Measurements from ENCODE around the gene SRCAP.
"Not testable (repeated sequence)": the region's sequence is repeated elsewhere in the genome, so short reads cannot be mapped to it uniquely, and the experiment has no call there.

The SRCAP gene

DNA sequence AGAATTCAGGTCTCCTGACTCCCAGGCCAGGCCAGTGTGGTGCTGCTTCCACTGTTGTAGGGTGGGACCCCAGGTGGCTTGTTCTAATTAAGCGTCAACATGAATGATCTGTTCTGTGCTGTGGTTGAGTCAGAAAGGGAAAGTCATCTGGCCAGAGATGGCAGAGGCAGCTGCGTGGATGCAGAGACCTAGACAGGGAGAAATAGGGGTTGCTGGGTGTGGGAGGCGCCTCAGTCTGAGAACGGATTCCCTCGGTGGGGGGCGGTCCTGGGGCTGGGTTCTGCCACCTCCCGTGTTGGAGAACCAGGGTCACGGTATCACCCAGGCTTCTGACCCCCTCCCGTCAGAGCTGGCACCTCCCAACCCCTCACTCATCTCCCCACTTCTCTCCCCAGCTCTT is 35.2 kb upstream of the SRCAP start:
- no peak for DNase-seq (ENCODE audit: low read depth in 2 of 2)

DNA sequence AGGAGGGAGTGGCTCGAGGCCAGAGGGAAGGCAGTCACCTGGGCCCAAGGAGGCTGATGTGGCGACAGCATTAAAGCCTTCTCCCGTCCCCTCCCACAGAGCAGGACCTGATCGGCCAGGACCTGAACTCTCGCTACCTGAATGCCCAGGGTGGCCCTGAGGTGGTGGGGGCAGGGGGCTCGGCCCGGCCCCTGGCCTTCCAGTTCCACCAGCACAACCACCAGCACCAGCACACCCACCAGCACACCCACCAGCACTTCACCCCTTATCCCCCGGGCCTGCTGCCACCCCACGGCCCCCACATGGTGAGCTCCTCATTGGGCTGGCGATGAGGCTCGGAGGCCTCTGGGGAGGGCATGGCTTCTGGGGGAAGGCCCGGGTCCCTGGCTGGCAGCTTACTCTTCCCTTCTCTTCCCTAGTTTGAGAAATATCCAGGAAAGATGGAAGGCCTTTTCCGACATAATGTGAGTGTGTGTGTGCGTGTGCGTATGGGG is 34.3 kb upstream of the SRCAP start:
- DNase-seq (ENCODE audit: low read depth in 2 of 2) = no peak

DNA sequence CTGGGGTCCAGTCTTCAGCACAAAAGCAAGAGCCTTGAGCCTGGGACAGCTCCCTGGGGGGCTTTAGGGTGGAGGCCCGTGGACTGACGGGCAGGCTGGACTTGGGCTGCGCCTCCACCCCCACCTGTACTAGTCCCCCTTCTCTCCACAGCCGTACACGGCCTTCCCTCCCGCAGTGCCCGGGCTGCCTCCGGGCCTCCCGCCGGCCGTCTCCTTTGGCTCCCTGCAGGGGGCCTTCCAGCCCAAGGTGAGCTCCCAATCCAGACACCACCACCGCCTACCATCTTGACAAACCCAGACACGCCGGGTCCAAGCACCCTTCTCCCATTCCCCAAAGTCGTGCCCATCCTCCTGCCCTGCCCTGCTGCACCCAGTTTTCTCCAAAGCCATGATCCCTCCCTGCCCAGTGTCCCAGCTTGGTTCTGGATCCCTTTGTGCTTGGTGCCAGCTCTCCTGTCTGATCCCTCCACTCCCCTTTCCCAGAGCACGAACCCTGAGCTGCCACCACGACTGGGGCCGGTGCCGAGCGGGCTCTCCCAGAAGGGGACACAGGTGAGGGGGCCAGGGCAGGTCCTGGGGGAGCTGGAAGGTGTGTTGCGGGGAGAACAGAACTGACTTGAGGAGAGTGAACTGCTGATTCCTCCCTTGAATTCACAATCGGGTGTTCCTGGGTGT is 33.7 kb upstream of the SRCAP start:
- DNase-seq (ENCODE audit: low read depth in 2 of 2) = no peak

DNA sequence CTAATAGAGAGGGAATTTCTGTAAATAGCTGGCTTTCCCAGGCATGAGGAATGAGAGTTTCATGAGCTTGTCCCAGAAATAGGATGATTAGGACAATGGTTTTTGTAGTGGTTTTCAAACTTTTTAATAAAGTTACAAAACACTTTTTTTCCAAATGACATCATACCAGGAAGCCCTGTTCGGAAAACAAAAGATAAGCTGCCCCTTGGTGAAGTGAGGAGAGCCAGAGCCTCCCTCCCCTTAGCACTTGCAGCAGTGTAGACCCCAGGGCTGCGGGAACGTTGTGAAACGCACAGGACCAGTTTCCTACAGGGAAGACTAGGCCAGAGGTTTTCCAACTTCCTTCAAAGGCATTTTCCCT is 33.2 kb upstream of the SRCAP start:
- no peak for DNase-seq (ENCODE audit: low read depth in 2 of 2)

DNA sequence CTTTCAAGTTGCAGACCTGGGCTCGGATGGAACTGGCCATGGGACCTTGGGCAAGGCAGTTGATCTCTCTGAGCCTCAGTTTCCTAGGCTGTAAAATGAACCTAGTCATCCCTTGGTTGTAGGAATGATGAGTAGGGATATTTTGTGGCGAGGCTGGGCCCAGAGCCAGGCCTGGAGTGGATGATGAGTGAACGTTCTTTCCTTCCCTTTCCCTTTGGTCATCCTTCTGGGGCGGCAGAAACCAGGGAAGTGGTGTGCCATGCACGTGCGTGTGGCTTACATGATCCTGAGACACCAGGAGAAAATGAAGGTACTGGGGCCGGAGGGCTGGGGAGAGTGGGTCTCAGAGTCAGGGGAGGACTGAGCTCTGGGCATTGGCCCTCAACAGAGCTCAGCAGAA is 32.3 kb upstream of the SRCAP start:
- no peak for DNase-seq (ENCODE audit: low read depth in 2 of 2)

DNA sequence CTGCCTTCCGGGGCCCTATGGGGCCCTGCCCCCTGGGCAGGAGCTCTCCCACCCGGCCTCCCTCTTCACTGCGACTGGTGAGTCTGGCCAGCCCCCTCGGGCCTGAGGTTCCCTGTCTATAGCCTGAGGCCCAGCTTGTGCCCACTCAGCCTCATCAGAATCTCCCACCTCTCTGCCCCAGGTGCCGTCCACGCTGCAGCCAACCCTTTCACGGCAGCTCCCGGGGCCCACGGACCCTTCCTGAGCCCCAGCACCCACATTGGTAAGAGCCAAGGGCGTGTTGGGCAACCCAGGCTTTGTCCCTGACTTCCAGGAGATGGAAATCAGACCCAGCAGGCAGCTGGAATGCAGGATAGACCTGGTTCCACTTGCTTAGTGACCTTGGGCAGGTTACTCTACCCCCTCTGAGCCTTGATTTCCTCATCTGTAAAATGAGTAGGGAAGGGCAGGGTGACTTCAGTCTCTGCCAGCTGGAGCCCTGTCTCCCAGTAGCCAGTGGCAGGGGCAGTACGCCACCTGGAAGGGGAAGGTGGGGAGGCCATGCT is 31.5 kb upstream of the SRCAP start:
- DNase-seq (ENCODE audit: low read depth in 2 of 2) = no peak

DNA sequence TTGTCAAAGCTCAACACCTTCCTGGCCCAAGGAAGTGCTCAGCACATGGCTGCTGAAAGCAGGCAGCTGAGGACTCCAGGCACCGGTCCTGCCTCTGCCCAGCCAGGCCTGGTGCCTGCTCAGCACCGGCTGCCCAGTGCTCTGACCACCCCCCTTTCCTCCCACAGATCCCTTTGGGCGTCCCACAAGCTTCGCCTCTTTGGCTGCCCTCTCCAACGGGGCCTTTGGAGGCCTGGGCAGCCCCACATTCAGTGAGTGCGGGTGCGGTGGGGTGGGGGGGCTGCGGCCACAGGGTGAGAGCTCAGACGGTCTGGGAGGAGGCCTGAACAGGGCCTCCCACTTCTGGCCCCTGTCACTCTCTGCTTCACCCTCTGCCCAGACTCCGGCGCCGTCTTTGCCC is 30.6 kb upstream of the SRCAP start:
- DNase-seq (ENCODE audit: low read depth in 2 of 2) = no peak

DNA sequence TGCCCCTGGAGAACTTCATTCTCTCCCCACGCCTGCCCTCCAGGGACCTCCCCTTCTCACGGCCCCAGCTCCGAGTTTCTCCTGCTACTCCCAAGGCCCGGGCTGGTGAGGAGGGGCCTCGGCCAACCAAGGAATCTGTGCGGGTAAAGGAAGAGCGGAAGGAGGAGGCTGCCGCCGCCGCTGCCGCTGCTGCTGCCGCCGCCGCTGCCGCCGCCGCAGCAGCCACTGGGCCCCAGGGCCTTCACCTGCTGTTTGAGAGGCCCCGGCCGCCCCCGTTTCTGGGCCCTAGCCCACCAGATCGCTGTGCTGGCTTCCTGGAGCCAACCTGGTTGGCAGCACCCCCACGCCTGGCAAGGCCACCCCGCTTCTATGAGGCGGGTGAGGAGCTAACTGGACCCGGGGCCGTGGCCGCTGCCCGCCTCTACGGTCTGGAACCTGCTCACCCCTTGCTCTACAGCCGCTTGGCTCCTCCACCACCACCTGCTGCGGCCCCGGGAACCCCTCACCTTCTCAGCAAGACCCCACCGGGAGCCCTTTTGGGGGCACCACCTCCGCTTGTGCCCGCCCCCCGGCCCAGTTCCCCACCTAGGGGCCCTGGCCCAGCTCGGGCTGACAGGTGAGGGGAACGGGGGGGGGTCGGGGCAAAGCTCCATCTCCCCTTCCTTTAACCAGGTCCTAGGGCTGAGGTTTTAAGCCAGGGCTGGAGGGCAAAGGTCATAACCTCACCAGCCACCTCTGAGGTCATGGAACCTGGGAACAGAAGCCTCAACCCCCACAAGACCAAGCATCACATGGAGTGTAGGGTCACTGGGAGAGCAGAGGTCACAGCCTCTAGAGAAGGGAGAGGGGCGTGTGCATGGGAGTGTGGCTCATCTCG is 29.7 kb upstream of the SRCAP start:
- DNase-seq (ENCODE audit: low read depth in 2 of 2) = no peak

DNA sequence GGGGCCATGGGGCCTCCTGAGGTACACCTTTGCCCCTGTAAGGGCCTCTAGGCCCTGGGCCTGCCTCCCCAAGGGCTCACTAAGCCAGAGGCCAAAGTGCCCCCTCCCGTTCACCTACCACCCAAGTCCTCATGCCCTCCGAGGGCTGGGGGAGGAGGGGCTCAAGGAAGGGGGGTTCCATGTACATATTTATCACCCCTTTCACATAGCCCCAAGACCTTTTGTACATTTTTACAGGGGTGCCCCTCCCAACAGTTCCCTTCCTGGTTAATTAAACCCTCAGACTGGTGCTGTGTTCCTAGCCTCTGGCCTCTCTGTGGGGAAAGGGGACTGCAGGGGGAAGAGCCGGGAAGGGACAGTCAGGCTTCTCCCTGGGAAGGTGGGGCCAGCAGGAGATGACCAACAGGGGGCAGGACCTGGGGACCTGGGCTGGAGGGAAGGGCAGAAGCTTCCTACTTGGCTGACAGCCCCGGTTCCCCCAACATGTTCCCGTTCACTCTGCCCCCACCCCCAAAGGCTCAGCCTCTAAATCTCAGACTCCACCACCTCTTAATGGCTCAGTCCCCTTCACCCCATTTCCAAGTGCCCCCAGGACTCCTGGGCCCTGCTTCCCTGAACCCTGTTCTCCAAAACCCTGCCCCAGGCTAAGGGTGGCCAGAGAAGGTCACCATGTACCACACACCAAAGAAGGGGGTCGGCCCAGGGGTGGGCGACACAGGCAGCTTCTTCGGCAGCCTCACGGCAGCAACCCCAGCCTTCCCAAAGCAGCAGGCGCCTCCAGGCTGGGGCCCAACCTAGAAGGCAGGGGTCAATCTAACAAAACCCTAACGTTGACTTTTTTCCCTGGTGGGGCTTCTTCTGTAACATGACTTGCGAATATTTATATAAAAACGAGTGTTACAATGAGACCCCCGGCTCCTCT is 28.8 kb upstream of the SRCAP start:
- DNase-seq (ENCODE audit: low read depth in 2 of 2) = no peak

DNA sequence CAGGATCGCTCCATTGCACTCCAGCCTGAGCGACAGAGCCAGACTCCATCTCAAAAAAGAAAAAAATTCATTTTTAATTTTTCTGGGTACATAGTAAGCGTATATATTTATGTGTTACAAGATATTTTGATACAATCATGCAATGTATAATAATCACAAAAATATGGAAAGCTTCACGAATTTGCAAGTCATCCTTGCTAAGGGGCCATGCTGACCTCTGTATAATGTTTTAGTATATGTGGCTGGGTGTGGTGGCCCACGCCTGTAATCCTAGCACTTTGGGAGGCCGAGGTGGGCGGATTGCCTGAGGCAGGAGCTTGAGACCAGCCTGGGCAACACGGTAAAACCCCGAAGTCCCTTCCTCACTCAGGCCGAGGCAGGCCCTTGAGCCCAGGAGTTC is 23.8 kb upstream of the SRCAP start:
- DNase-seq (ENCODE audit: low read depth in 2 of 2) = no peak

DNA sequence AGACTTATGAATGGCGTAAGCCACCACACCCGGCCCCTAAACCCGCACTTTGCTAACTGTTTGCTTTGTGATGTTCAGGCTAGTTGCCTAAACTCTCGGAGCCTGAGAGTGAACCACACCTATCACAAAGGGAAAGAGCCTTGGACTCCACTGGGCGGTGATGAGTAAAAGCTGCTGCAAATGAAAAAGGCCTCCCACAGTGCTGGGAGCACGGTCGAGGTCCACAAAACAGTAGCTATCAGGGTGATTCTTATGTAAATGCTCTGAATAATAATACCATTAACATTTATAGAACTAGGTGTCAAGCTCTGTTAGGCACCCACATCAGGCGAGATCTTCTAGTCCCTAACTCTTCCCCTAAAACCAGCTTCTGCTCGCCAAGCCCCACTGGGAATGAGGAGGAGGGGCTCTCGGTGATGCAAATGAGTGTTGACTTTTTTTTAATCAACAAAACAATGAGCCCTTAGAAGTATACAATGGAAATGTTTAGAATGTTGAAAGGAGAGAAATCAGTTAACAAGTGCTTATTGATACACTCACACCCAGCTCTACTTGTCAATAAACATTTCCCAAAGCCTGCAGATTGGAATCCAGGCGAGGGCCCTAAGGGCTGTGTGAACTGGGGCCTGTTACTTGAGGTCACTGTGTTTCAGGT is 20.9 kb upstream of the SRCAP start:
- DNase-seq (ENCODE audit: low read depth in 2 of 2) = no peak

DNA sequence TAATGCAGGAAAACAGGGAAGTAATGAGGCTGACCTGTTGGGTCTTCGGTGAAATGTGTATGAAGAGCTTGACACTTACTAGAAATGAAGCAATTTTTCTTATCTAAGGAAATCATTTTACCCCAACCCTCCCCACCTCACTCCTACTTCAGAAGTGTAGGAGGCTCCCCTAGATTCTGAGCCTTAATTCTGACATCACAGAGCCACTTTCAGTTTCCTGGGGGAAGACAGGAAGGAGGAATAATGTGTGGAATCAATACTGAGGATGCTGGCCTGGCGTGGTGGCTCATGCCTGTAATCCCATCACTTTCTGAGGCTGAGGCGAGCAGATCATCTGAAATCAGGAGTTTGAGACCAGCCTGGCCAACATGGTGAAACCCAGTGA is 20.4 kb upstream of the SRCAP start:
- no peak for DNase-seq (ENCODE audit: low read depth in 2 of 2)

DNA sequence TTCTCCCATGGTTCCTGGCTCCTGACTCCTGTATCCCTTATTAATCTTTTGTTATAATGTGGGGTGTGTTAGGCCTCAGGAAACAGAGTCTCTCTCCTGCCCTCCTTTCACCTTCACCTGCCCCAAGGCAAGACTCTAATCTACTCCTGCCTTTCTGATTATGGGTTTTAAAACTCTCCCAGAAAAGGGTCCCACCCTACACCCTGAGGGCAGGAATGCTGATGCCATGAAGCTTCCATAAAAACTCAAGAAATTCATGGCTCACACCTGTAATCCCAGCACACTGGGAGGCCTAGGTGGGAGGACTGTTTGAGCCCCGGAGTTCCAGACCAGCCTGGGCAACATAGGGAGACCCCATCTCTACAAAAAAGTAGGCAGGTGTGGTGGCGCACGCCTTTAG is 18.6 kb upstream of the SRCAP start:
- no peak for DNase-seq (ENCODE audit: low read depth in 2 of 2)

DNA sequence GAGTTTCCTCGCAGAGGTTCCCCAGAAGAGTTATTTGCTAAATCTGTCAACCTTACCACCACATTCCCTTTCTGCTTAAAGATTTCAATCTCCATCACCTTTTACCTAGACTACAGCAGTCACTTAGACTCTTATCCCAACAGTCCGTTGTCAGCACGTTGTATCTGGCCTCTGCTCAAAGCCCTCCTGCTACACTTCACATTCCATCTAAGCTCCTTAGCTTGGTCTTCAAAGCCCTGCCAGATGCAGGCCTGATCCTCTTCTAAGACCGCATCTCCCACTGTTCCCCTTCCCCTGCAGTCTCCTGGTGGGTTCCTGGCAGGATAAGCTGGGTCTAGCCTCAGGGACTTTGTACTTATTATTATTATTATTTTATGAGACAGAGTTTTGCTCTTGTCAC is 10.3 kb upstream of the SRCAP start:
- no peak for DNase-seq (ENCODE audit: low read depth in 2 of 2)

DNA sequence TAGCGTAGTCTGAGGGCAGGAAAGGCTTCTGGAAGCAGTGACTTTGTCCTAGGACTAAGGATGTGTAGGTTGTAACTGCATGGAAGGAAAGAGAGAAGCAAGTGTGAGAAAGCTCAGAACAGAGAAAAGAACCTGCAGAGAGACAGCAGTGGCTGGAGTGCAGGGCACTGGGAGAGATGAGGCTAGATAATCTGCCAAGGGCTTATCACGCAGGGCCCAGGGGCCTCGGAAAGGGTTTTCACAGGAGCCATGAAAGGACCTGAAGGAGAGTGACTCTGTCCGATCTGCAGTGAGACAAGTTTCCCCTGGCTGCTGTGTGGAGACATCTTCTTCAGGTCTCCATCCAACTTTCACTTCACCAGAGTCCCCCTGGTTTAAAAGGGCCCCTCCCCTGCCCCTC is 7.1 kb upstream of the SRCAP start:
- DNase-seq (ENCODE audit: low read depth in 2 of 2) = no peak

DNA sequence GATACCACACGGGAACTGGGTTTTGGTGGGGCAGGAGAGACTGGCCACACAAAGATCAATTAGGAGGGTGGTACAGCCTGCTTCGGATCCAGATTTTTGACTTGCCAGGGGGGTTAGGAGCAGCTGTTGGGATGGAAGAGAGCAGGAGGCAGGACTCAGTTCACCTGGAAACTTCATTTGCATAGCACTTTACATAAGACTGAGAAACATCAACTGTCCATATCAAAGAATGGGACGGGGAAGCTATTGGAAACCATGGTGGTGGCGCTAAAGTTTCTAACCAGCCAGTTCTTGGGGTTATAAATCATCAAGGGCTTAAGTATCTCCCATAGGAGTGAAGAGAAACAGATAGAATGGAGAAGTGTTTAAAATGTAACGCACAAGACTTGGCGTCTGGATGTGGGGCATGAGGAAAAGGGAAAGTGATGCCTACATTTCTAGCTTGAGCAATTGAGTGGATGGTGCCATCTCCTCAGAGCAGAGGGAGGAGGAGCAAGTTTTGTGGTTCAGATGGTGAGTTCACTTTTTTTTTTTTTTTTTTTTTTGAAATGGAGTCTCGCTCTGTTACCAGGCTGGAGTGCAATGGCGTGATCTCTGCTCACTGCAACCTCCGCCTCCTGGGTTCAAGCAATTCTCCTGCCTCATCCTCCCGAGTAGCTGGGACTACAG is 6.4 kb upstream of the SRCAP start:
- no peak for DNase-seq (ENCODE audit: low read depth in 2 of 2)

DNA sequence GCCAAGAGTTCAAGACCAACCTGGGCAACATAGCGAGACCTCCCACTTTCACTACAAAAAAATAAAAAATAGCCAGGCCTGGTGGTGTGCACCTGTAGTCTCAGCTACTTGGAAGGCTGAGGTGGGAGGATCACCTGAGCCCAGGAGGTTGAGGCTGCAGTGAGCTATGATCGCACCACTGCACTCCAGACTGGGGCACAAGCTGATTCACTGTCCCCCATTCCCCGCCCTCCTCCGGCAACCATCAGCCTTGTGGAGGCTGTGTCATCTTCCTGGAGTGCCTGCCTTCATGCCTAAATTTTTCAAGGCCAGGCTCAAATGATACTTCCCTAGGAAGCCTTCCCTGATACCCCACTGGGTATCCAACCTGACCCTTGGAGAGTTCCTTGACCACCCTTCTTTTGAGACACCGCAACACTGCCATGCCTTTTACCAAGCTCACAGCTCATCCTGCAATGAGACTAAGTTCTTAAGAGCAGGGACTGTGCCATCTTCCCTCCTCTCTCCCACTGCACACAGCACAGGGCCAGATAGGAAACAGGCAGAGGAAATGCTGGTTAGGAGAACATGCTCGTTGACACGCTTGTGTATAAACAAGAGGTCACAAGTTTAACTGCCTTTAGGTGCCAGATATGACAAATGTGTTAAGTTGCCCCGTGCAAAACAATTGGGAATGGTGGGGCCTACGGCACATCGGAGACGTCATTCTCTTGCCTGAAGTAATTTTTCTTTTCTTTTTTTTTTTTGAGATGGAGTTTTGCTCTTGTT is 3.9 kb upstream of the SRCAP start:
- DNase-seq (ENCODE audit: low read depth in 2 of 2) = no peak

DNA sequence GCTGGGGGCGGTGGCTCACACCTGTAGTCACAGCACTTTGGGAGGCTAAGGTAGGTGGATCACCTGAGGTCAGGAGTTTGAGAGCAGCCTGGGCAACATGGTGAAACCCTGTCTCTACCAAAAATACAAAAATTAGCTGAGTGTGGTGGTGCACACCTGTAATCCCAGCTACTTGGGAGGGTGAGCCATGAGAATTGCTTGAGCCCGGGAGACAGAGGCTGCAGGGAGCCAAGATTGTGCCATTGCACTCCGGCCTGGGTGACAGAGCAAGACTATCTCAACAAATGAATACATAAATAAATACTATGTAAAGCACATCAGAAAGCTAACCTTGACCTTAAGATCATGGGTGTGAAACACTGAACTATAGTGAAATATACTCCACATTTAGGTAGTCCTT is 2.3 kb upstream of the SRCAP start:
- not testable (repeated sequence) for DNase-seq (ENCODE audit: low read depth in 2 of 2)

DNA sequence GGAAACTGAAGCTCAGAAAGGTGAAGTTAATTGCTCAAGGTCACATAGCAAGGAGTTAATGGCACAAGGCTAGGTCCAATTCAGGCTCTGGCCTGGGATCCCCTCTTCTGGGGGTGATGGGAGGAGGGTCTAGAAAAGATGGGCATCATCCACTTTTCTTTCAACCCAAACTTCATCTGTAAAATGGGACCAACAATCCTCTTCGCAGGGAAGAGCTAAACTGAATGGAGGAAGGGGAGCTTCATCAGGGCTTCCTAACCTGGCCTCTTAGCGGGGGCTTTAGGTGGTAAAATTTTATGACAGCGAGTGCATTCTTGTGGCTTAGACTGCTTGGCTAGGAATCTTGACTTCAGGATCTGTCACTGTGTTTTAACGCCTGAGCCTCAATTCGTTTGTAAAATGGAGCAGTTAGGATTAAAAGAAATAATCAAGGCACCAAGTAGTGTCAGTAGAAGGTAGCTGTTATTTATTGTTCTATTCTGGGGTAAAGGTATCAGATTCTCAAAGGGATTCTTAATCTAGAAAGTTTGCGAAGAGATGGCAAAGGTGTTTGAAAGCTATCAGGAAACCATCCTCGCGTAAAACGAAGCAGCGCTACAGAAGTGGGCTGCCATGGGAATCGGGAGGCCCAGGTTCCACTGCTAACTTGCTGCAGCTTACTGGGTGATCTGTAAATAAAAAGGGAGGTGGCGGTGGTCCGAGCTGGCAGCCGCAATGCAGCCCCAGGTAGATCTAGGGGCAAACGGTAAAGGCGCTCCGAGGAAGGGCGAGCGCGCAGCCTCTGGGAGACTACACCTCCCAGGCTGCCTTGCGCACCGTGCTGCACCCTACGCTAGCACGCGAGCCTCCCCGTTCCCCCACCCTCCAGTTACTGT is 1.5 kb upstream of the SRCAP start:
- DNase-seq (ENCODE audit: low read depth in 2 of 2) = no peak

Data from stimulated activated CD4-positive, alpha-beta T cell treated with anti-CD3 and anti-CD28 coated beads, Interleukin-4, amount 100 ng/mL, for 48 hours (primary cell).